Natural killer cell treated with Interleukin-12 subunit alpha and Interleukin-12 subunit beta and Interleukin-15 and Interleukin-18, amount 100 ng/mL, for 72 hours (primary cell): ENCODE results near the gene KRT7. TPM values are rescaled to one million over a fixed set of nuclear protein-coding genes. Genes with fewer than 3 reads are reported as not detected.

Source experiments
- ATAC-seq, 2 donors: fragments of 150-1000 bp; cut with Tn5 transposase in 1 of 2; sonication (Bioruptor Pico), chemical (Tn5 transposase) in 1 of 2; 2 replicates each; pipeline ENCODE4 v1.10.0; 2021
- DNase-seq: peaks from one replicate; pipeline ENCODE4 v3.0.0; 2022; ENCODE audit warnings: low spot score
- H3K27ac Mint-ChIP-seq, 2 donors: 1 replicate in 1 of 2; 2 replicates in 1 of 2; pipeline ENCODE4 v1.8.0; 2022; ENCODE audit warnings: mixed read lengths in 2 of 2, mild to moderate bottlenecking in 1 of 2, moderate library complexity in 1 of 2
- H3K27me3 Mint-ChIP-seq, 2 donors: 1 replicate in 1 of 2; 2 replicates in 1 of 2; pipeline ENCODE4 v1.8.0; 2022; ENCODE audit warnings: mixed read lengths in 2 of 2
- H3K36me3 Mint-ChIP-seq: one replicate; pipeline ENCODE4 v1.8.0; 2022; ENCODE audit warnings: mixed read lengths
- H3K4me1 Mint-ChIP-seq, 2 donors: 1 replicate in 1 of 2; 2 replicates in 1 of 2; pipeline ENCODE4 v1.8.0; 2022; ENCODE audit warnings: low read depth in 2 of 2, mixed read lengths in 2 of 2, mild to moderate bottlenecking in 1 of 2
- H3K4me3 Mint-ChIP-seq: one replicate; pipeline ENCODE4 v1.8.0; 2022; ENCODE audit warnings: mixed read lengths
- H3K9me3 Mint-ChIP-seq: 2 replicates; pipeline ENCODE4 v1.8.0; 2022; ENCODE audit warnings: mixed read lengths
- total RNA-seq, 2 donors: library from RNA; stranded (reverse); gene quantifications; one replicate each; pipeline ENCODE4 v1.2.3, GENCODE V29; 2022

KRT7 gene
- total RNA-seq, 2 donors from 2014 or later = 2.6 to 6.1 TPM

- Mint-ChIP-seq H3K27ac (no peak overlapping the region), H3K27me3 (peaks cover 6 to 32% of the 10 kb centered on the region in 2 donors), H3K4me3 (no peak overlapping the region), H3K36me3 (no peaks in the 10 kb centered on the region), H3K4me1 (peaks cover 0 to 8% of the 10 kb centered on the region in 2 donors), H3K9me3 (no peaks in the 10 kb centered on the region)
- ATAC-seq (no peak), DNase-seq (no peak)
Measured at GRCh38 chr12:52212701-52213563, 20.1 kb upstream of the KRT7 start.

- H3K4me3 Mint-ChIP-seq = no peak overlapping the region
- H3K4me1 Mint-ChIP-seq = peaks cover 0 to 8% of the 10 kb centered on the region in 2 donors
- no peak overlapping the region for H3K27ac Mint-ChIP-seq
- no peaks in the 10 kb centered on the region for H3K36me3 Mint-ChIP-seq
- H3K27me3 Mint-ChIP-seq = peaks cover 9 to 28% of the 10 kb centered on the region in 2 donors
- ATAC-seq = peak; percentile 42 to 66
- H3K9me3 Mint-ChIP-seq = no peaks in the 10 kb centered on the region
- DNase-seq = no peak
Measured at GRCh38 chr12:52213564-52214420, 19.3 kb upstream of the KRT7 start.

DNA sequence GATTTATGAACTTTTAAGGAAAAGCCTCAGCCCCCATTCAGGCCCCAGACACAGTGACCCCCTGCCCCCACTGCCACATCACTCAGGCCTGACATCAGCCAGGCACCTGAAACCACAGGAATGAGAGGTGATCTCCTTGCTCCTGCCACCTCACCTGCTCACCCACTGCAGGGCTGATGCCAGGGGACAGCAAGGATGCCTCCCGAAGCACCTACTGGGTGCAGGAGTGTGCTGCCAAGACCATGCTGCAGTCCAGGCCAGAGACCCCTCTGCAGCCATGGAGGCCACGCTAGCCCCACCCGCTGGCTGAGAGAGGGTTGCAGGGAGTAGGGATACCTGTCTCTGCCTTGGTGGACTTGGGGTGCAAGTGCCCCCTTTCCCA lies 18.6 kb upstream of the KRT7 start:
- Mint-ChIP-seq H3K4me3 (no peak overlapping the region), H3K27me3 (peaks cover 15 to 28% of the 10 kb centered on the region in 2 donors), H3K27ac (no peak overlapping the region), H3K36me3 (no peaks in the 10 kb centered on the region), H3K4me1 (peaks cover 0 to 8% of the 10 kb centered on the region in 2 donors), H3K9me3 (no peaks in the 10 kb centered on the region)
- DNase-seq (no peak), ATAC-seq (no peak)

- no peak overlapping the region for H3K27ac Mint-ChIP-seq
Measured at GRCh38 chr12:52215587-52216031, 17.4 kb upstream of the KRT7 start.

GRCh38 chr12:52216100-52216499 lies 16.9 kb upstream of the KRT7 start:
- Mint-ChIP-seq H3K4me3 (no peak overlapping the region), H3K36me3 (no peaks in the 10 kb centered on the region), H3K4me1 (peaks cover 0 to 8% of the 10 kb centered on the region in 2 donors), H3K27ac (no peak overlapping the region), H3K27me3 (peaks cover 25 to 29% of the 10 kb centered on the region in 2 donors), H3K9me3 (no peaks in the 10 kb centered on the region)
- no peak for ATAC-seq
- no peak for DNase-seq

More at GRCh38 chr12:52215587-52216031, 17.4 kb upstream of the KRT7 start:
- DNase-seq (no peak), ATAC-seq (no peak)
- Mint-ChIP-seq H3K4me1 (peaks cover 0 to 8% of the 10 kb centered on the region in 2 donors), H3K27me3 (peaks cover 21 to 29% of the 10 kb centered on the region in 2 donors), H3K4me3 (no peak overlapping the region), H3K36me3 (no peaks in the 10 kb centered on the region), H3K9me3 (no peaks in the 10 kb centered on the region)

DNA sequence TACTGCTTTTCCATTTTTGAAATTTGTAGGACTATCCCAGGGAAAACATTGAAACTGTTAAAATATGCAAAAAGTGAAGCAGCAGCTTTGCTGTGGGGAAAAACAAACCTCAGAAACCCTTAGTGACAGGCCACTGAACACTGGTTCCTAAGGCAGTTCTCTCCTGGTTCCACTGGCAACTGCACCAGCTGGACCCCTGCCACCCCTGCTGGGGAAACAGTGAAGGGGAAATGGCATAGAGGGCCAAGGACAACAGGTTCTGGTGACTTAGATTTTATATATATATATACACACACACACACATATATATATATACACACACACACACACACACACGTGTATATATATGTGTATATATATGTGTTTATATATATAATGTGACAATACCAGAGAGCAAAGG lies 16.2 kb upstream of the KRT7 start:
- Mint-ChIP-seq H3K4me3 (no peak overlapping the region), H3K4me1 (peaks cover 0 to 8% of the 10 kb centered on the region in 2 donors), H3K36me3 (no peaks in the 10 kb centered on the region), H3K27me3 (peaks cover 27 to 31% of the 10 kb centered on the region in 2 donors), H3K27ac (no peak overlapping the region), H3K9me3 (no peaks in the 10 kb centered on the region)
- DNase-seq (no peak), ATAC-seq (no peak)

DNA sequence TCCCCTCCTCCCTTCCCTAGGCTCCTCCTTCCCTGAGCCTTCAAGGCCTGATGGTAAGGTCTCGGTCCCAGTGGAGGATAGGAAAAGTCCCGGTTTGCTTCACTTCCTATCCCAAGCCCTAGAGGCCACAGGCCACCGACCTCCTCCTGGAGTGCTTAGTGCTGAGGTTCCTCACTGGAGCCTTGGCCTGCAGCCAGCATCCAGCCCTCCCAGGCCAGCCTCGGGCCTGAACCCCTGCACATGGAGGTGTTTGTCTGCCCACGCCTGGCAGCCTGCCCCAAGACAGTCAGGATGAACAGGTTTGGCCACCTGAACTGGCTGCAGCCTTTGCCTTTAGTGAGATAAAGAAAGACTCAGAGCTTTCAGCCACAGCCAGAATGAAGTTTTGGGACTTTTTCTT lies 15.8 kb upstream of the KRT7 start:
- no peaks in the 10 kb centered on the region for H3K36me3 Mint-ChIP-seq
- ATAC-seq = no peak
- no peak overlapping the region for H3K4me3 Mint-ChIP-seq
- H3K27ac Mint-ChIP-seq = no peak overlapping the region
- H3K9me3 Mint-ChIP-seq = no peaks in the 10 kb centered on the region
- no peak for DNase-seq
- H3K27me3 Mint-ChIP-seq = peaks cover 27 to 31% of the 10 kb centered on the region in 2 donors
- H3K4me1 Mint-ChIP-seq = peaks cover 0 to 8% of the 10 kb centered on the region in 2 donors

DNA sequence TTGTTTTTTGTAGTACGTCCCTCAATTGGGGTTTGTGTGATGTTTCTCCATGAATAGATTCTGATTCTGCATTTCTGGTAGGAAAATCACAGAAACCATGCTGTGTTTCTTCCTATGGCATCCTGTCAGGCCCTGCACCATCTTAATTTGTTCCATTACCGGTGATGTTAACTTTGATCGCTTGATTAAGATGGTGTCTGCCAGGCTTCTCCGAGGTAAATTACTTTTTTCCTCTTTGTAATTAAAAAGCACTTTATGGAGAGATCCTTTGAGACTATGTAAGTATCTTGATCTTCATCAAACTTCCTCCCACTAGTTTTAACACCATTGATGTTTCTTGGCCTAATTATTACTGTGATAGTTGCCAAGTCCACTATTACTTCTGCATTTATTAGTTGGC lies 15.0 kb upstream of the KRT7 start:
- Mint-ChIP-seq H3K27ac (no peak overlapping the region), H3K9me3 (no peaks in the 10 kb centered on the region), H3K4me1 (peaks cover 0 to 8% of the 10 kb centered on the region in 2 donors), H3K4me3 (no peak overlapping the region), H3K36me3 (no peaks in the 10 kb centered on the region), H3K27me3 (peaks cover 27 to 31% of the 10 kb centered on the region in 2 donors)
- ATAC-seq = no peak
- no peak for DNase-seq

DNA sequence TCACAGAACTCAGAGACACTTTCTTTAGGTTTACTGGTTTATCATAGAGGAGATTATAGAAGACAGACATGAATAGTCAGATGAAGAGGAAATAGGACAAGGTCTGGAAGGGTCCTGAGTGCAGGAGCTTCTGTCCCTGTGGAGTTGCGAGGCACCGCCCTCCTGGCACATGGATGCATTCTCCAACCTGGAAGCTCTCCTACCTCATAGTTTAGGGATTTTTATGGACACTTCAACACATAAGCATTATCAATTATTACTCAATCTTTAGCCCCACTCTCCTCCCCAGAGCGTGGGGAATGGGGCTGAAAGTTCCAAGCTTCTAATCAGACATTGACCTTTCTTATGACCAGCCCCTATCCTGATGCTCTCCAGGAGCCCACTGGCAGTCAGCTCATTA lies 12.6 kb upstream of the KRT7 start:
- no peak for ATAC-seq
- peaks cover 0 to 4% of the 10 kb centered on the region in 2 donors for H3K4me1 Mint-ChIP-seq
- no peaks in the 10 kb centered on the region for H3K9me3 Mint-ChIP-seq
- no peak overlapping the region for H3K27ac Mint-ChIP-seq
- no peak for DNase-seq
- H3K36me3 Mint-ChIP-seq = no peaks in the 10 kb centered on the region
- peaks cover 24 to 50% of the 10 kb centered on the region in 2 donors for H3K27me3 Mint-ChIP-seq
- H3K4me3 Mint-ChIP-seq = no peak overlapping the region

- Mint-ChIP-seq H3K27me3 (peaks cover 23 to 52% of the 10 kb centered on the region in 2 donors), H3K4me3 (no peak overlapping the region), H3K9me3 (no peaks in the 10 kb centered on the region), H3K4me1 (peaks cover 0 to 4% of the 10 kb centered on the region in 2 donors), H3K36me3 (no peaks in the 10 kb centered on the region), H3K27ac (no peak overlapping the region)
- DNase-seq (no peak), ATAC-seq (no peak)
Measured at GRCh38 chr12:52221070-52221781, 11.8 kb upstream of the KRT7 start.

- peak; percentile 73 for DNase-seq
- Mint-ChIP-seq H3K27me3 (peaks cover 29 to 60% of the 10 kb centered on the region in 2 donors), H3K4me1 (peaks cover 0 to 4% of the 10 kb centered on the region in 2 donors), H3K27ac (peak overlapping the region in 1 of 2 donors; percentile 33), H3K36me3 (no peaks in the 10 kb centered on the region), H3K4me3 (no peak overlapping the region), H3K9me3 (no peaks in the 10 kb centered on the region)
- peak; percentile 51 to 75 for ATAC-seq
Measured at GRCh38 chr12:52221912-52222457, 11.1 kb upstream of the KRT7 start.

DNA sequence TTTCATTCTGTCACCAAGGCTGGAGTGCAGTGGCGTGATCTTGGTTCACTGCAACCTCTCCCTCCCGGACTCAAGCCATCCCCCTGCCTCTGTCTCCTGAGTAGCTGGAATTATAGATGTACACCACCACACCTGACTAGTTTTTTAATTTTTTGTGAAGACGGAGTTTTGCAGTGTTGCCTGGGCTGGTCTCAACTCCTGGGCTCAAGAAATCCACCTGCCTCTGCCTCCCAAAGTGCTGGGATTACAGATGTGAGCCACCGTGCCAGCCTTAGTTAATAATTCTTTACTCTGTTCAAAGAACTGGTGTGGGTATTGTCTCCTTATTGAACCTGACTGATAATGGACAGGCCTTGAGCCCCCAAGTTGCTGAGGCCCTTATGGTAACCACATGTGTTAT lies 10.4 kb upstream of the KRT7 start:
- Mint-ChIP-seq H3K27me3 (peaks cover 33 to 66% of the 10 kb centered on the region in 2 donors), H3K9me3 (no peaks in the 10 kb centered on the region), H3K4me3 (no peak overlapping the region), H3K36me3 (no peaks in the 10 kb centered on the region), H3K4me1 (peaks cover 0 to 4% of the 10 kb centered on the region in 2 donors), H3K27ac (peak overlapping the region in 1 of 2 donors; percentile 33)
- no peak for DNase-seq
- no peak for ATAC-seq

- H3K27me3 Mint-ChIP-seq = peaks cover 36 to 73% of the 10 kb centered on the region in 2 donors
- ATAC-seq (no peak), DNase-seq (no peak)
- no peaks in the 10 kb centered on the region for H3K36me3 Mint-ChIP-seq
- no peaks in the 10 kb centered on the region for H3K9me3 Mint-ChIP-seq
- no peak overlapping the region for H3K4me3 Mint-ChIP-seq
- H3K27ac Mint-ChIP-seq = no peak overlapping the region
- H3K4me1 Mint-ChIP-seq = peaks cover 0 to 4% of the 10 kb centered on the region in 2 donors
Measured at GRCh38 chr12:52223406-52224039, 9.5 kb upstream of the KRT7 start.
